GM12873 (cell line): ENCODE measurements around the gene POLD4.
A peak's percentile ranks its signal among the peaks of the same experiment; 100 is the strongest.

Source experiments
- CTCF ChIP-seq: IDR thresholded peaks from 2 replicates; pipeline ENCODE4 v1.5.1; 2012; ENCODE audit warnings: low read depth, mild to moderate bottlenecking, moderate library complexity, low read length, control low read depth; ENCODE audit not compliant: insufficient read depth; ENCODE audit errors: missing control alignments

Gene POLD4

DNA sequence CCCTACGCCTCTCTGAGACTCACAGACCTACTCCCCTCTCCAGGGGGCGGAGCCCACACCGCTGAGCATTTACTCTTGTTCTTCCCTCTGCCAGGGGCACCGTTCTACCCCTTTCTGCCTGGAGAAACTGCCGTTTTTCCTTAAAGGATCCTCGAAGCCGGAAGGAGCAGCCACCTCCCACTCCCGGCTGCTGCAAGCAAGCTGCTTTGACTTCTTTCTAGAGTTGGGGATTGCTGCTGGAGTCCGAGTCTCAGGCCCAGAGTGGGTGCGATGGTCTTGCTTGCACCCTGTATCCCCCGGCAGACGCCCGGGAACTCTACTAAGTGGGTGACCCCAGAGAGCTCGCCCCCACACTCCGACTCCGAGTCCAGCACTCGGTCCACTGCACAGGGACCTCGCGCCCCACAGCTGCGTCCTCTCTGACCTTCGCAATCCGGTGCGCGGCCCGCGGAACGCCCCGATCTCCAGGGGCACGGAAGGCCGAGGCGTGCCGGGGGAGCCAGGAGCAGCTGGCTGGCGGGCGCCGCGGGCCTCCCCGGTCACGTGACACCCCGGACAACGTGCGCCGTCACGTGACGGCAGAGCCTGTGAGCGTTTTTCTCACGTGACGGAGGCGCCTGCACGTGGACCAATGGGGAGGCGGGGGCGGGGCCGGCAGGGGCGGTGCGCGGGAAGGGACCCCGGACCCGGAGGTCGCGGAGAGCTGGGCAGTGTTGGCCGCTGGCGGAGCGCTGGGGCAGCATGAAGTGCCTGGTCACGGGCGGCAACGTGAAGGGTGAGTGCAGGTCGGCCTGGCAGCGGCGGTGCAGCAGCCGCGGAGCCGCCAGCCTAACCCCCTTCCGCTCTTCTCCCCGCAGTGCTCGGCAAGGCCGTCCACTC lies 38.2 kb upstream of the POLD4 start, which contains the start of gene RAD9A:
Gene RAD9A, plus strand, starts transcription at position 683 of the 879 bp plus-strand sequence. Its CDS starts 59 bp downstream, at position 742.
- no peak for TF ChIP-seq CTCF

DNA sequence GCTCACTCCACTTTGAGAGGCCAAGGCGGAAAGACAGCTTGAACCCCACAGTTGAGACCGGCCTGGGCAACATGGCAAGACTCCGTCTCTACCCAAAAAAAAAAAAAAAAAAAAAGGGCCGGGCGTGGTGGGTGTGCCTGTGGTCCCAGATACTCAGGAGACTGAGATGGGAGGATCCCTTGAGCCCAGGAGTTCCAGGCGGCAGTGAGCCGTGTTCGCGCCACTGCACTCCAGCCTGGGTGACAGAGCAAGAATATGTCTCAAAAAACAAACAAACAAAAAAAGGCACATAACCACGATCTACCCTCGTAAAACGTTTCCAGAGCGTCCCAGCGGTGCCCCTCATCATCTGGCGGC lies 37.6 kb upstream of the POLD4 start:
- no peak for TF ChIP-seq CTCF

DNA sequence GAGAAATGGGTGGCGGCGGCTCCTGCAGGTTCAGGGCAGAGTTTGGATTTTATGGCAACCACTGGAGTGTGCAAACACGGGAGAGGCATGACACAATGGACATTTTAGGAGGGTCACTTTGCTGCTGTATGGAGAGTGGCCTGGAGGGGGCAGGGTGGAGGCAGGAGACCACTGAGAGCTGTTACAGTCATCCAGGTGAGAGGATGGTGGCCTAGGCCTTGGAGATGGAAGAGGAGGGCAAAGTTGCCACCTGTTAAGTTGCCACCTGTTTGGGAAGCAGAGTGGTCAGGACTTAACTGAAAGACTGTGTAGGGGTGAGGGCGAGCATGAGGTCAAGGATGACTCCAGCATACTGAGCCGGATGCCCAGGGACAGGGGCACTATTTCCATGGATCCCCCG lies 36.1 kb upstream of the POLD4 start:
- peak; percentile 81 for TF ChIP-seq CTCF

GRCh38 chr11:67387518-67387917 lies 34.2 kb upstream of the POLD4 start:
- TF ChIP-seq CTCF, result no peak

DNA sequence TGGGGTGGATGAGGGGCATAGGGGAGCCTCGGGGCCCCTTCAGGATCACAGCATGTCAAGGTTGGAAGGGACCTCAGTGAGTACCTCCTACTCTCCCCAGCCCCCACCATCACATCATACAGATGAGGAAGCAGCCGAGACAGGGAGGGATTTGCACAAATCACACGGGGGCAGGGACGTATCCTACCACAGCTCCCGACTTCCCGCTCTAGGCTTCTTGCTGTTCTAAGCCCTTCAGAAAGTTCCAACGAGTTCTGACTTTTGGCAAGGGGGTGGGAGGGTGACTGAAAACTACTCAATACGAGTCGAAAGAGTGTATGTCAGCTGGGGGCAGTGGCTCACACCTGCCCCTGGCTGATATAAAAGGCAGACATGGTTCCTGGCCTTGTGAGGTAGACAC lies 33.7 kb upstream of the POLD4 start:
- no peak for TF ChIP-seq CTCF

DNA sequence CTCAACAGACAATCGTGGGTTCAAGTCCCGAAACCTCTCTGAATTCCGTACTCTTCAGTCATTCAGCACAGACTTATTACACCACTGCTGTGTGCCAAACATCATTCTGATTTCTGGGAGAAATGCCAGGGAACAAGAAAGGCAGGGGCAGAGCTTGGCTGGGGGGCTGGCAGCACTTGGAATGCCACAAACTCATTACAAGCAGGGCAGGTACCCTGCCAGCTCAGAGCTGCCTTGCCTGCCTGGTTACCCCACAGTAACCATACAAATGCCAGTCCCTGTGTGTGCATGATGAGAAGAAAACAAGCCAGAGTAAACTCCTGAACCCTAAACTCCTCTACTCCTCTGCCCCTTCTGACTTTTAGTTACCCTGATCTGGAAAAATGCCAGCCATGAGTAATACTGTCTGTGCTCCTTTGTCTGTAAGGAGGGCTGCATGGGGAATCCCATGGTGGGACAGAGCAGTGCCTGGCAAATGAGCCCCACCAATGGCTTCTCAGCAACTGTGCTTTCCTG lies 31.6 kb upstream of the POLD4 start:
- no peak for TF ChIP-seq CTCF

DNA sequence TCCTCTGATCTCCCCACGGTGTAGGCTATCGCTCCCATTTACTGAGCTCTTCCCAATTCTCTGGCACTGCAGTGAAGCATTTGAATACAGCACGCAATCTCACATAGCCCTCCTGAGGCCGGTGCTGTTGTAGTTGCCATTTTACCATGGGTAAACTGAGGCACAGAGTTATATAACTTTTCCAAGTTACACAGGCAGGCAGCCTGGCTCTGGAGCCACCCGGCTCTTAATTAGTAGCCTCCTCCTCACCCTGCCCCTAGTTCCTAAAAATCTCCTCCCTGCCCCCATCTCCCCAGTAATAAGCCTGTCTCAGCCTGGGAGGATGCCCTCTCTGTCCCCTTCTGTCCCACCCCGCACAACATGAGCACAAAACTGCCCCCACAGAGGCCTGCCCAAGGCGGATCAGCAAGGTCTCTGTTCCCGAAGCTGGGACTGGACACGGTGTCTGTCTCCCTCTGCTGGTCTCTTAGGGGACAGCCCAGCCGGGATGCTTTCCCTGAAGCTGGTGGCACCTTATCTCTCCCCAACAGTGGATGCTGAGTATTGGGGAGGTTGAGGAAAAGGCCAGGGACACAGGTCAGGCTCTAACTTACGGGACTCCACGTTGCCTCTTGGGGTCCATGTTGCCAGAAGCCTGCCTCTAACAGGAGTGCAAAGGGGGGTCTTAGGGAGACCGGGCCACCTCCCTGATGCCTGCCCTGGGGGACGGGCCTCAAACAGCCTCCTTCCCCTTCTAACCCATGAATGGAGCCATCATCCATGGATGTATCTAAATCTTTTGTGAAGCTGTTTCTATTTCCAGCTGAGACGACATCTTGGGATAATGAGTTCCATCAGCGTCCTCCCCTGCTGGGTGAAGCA lies 29.2 kb upstream of the POLD4 start:
- peak; percentile 100 for TF ChIP-seq CTCF
